Eye (tissue), 1 donor: ENCODE data around the gene NHERF1.

Experiments used
- DNase-seq: peaks from one replicate; pipeline ENCODE4 v3.0.0-alpha.2; 2015

The NHERF1 gene

GRCh38 chr17:74815067-74815466, 66.6 kb downstream of the NHERF1 start:
- DNase-seq, result no peak

DNA sequence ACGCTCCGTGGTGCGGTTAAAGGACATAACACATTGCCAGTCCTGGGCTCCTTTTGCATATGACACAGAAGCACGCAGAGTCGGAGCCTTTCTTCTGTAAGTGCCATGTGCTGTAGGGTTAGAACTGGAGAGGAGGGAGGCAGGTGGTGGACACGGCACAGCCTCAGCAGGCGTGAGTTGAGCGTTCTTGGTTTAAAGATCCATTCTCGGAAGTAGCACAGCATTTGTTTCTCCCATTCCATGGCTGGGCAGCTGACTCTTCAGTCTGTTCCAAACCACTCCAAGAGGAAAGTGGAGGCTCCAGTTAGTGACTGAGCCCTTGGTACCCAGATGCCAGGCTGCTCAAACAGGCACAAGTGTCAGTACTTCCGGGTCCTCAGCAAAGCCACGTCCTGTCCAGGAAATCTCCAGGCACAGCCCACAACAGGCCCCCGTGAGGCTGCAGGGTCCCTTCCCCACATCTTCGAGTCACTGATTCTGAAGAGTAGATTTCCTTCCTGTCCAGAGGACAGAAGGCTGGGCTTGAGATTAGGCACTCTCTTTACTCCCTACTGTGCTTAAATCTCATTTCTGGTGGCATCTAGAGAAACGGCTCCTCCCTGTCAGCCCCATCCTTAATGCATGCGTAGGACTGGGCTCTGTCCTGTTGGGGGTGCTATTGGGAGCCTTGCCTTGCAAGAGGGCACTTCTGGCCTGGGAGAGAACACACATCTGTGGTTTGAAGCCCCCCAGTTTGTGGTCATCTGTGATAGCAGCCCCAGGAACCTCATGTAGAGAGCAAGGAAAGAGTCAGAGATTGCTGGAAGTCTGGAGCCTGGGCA, 67.3 kb downstream of the NHERF1 start:
- peak; percentile 75 for DNase-seq

GRCh38 chr17:74816905-74817620, 68.6 kb downstream of the NHERF1 start:
- DNase-seq, result peak; percentile 54

DNA sequence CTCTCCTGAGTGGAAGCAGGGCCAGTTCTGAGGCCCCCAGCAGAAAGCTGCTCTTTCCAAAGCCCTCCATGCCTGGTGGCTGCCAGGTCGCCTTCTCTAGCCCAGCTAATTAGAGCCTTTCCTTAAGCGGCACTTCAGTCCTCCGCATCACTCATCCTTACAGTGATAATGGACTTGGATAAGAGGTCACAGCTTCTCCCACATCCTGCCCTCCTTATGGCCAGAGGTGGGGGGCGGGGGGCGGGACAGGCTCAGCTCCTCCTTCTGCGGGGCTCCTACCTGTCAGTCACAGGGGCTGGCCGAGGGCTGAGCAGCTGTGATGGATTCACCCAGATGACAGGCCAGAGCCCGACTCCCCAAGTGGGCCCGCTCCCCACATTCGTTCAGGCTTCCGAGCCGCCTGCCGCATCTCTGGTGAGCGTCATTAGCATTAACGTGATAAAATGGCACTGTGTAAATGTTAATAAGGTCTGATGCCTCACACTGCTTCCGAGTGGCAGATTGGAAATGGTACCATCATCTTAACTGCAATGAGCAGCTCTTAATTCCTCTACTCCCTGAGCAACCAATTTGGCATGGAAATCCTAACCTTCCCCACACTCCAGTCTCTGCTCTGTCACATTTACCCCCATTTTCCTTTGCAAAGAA, 70.0 kb downstream of the NHERF1 start:
- no peak for DNase-seq
